GM12801 (cell line): ENCODE data around the gene ATG14.

Experiments used
- CTCF ChIP-seq: IDR thresholded peaks from one replicate; pipeline ENCODE4 v1.5.1; 2011; ENCODE audit warnings: control low read depth; ENCODE audit not compliant: insufficient read length; ENCODE audit errors: extremely low read depth

The ATG14 gene

GRCh38 chr14:55440385-55440784, 28.8 kb upstream of the ATG14 start, which contains the start of gene TBPL2:
TBPL2 (minus strand) TSS chr14:55440616; CDS start chr14:55440449, 167 bp downstream.
- TF ChIP-seq CTCF: no peak

GRCh38 chr14:55438066-55438683, 26.5 kb upstream of the ATG14 start:
- no peak for TF ChIP-seq CTCF

- no peak for TF ChIP-seq CTCF
Observed at GRCh38 chr14:55436931-55437330, 25.3 kb upstream of the ATG14 start.

- TF ChIP-seq CTCF: no peak
Observed at GRCh38 chr14:55436519-55436918, 24.9 kb upstream of the ATG14 start.

- TF ChIP-seq CTCF: no peak
Observed at GRCh38 chr14:55434805-55435174, 23.2 kb upstream of the ATG14 start.

GRCh38 chr14:55433880-55434804, 22.5 kb upstream of the ATG14 start:
- TF ChIP-seq CTCF: no peak

GRCh38 chr14:55432628-55433027, 21.0 kb upstream of the ATG14 start:
- TF ChIP-seq CTCF: no peak
